Fibroblast of upper back skin (primary cell): ENCODE measurements around the gene ZSCAN22.
A peak's percentile ranks its signal among the peaks of the same experiment; 100 is the strongest.

Source experiments
- DNase-seq: peaks from one replicate; pipeline ENCODE4 v3.0.0-alpha.2; 2013

ZSCAN22 gene

GRCh38 chr19:58380037-58380661 is 53.4 kb downstream of the ZSCAN22 start:
- DNase-seq = no peak

- peak; percentile 100 for DNase-seq
These were observed 54.1 kb downstream of the ZSCAN22 start, which contains the start of gene ZNF837 for GRCh38 chr19:58380662-58381459. ZNF837 (minus strand) TSS chr19:58381030; CDS start chr19:58369332, 11,698 bp downstream.

- DNase-seq = no peak
These were observed 54.8 kb downstream of the ZSCAN22 start for GRCh38 chr19:58381460-58382212.

- DNase-seq = no peak
These were observed 56.3 kb downstream of the ZSCAN22 start for GRCh38 chr19:58382997-58383603.

- no peak for DNase-seq
These were observed 58.6 kb downstream of the ZSCAN22 start for GRCh38 chr19:58385313-58385890.

GRCh38 chr19:58385891-58386575 is 59.2 kb downstream of the ZSCAN22 start:
- no peak for DNase-seq

- peak; percentile 99 for DNase-seq
These were observed 60.0 kb downstream of the ZSCAN22 start, which contains the start of gene RPS5 for GRCh38 chr19:58386576-58387337. RPS5 (plus strand) TSS chr19:58387269; CDS start chr19:58388138, 869 bp downstream.

- DNase-seq = no peak
These were observed 60.8 kb downstream of the ZSCAN22 start for GRCh38 chr19:58387338-58388174.

- no peak for DNase-seq
These were observed 61.4 kb downstream of the ZSCAN22 start for GRCh38 chr19:58388175-58388526.
